Heart right ventricle (tissue), 16 donors: ENCODE measurements around the gene DUS2. TPM values are rescaled to one million over a fixed set of nuclear protein-coding genes. Genes with fewer than 3 reads are reported as not detected.

Source experiments
- ATAC-seq, 8 donors: fragments of 200-7000 bp; cut with Tn5 transposase; one replicate each; pipeline ENCODE4 v1.9.1; 2020; ENCODE audit warnings: mild to moderate bottlenecking in 8 of 8, moderate library complexity in 8 of 8, moderate number of reproducible peaks in 1 of 8
- DNase-seq, 2 donors: peaks; one replicate each; pipeline ENCODE4 v3.0.0-alpha.2; 2020
- H3K27ac ChIP-seq, 10 donors: fragments of 200-600 bp; sonication (generic) in 2 of 10; one replicate each; pipeline versions ENCODE4 v1.5.0 to v1.8.0; 2020 to 2022; ENCODE audit warnings: mild to moderate bottlenecking in 3 of 10
- H3K27me3 ChIP-seq, 7 donors: fragments of 200-600 bp; one replicate each; pipeline ENCODE4 v1.8.0; 2021 to 2022; ENCODE audit warnings: mild to moderate bottlenecking in 2 of 7
- H3K36me3 ChIP-seq, 9 donors: fragments of 200-600 bp; sonication (generic) in 1 of 9; one replicate each; pipeline versions ENCODE4 v1.5.0 to v1.8.0; 2020 to 2022; ENCODE audit warnings: mild to moderate bottlenecking in 2 of 9
- H3K4me1 ChIP-seq, 9 donors: fragments of 200-600 bp; sonication (generic) in 1 of 9; one replicate each; pipeline versions ENCODE4 v1.5.0 to v1.8.0; 2020 to 2022; ENCODE audit warnings: mild to moderate bottlenecking in 4 of 9
- H3K4me3 ChIP-seq, 10 donors: fragments of 200-600 bp; sonication (generic) in 2 of 10; one replicate each; pipeline versions ENCODE4 v1.5.0 to v1.8.0; 2020 to 2022; ENCODE audit warnings: mild to moderate bottlenecking in 7 of 10, moderate library complexity in 2 of 10
- H3K9me3 ChIP-seq, 11 donors: fragments of 200-600 bp in 10 of 11; sonication (generic) in 2 of 11; one replicate each; pipeline versions ENCODE4 v1.5.0 to v1.8.0; 2013 to 2022; ENCODE audit warnings: mild to moderate bottlenecking in 2 of 11, control low read depth in 1 of 11, moderate library complexity in 1 of 11
- CTCF ChIP-seq, 9 donors: fragments of 200-600 bp; sonication (generic) in 2 of 9; IDR thresholded peaks; one replicate each; pipeline versions ENCODE4 v1.5.0 to v1.8.0; 2021 to 2022; ENCODE audit warnings: antibody characterized with exemption in 9 of 9, mild to moderate bottlenecking in 5 of 9, moderate library complexity in 1 of 9
- WGBS, 2 donors: extraction: QIAGEN DNeasy Blood & Tissue Kit; methylation state at CpG; one replicate each; pipeline ENCODE4 v1.1.7; 2013; ENCODE audit warnings: inconsistent platforms in 1 of 2; 5-methylcytosine and 5-hydroxymethylcytosine counted together
- intact Hi-C, 10 donors: fragments of 100-400 bp; cut with DNase I; formaldehyde crosslinking; loops; one replicate each; pipeline versions ENCODE4 v1.11.1 to v1.14.2; 2022
- polyA plus RNA-seq, 2 donors: library from polyadenylated mRNA; stranded (reverse); fragments of 200-250 nt; gene quantifications; one replicate each; pipeline ENCODE4 v1.2.3, GENCODE V29; 2013
- total RNA-seq, 10 donors: library from RNA; stranded (reverse); fragmentation: NEBNext Ultra II Directional in 3 of 10; extraction: Animal tissue kit (Norgen Biotek cat#: 25700) in 3 of 10; gene quantifications; one replicate each; pipeline versions ENCODE4 v1.2.1 to v1.2.4, GENCODE V29; 2021 to 2023
- donor health status: Arrhythmogenic right ventricular cardiomyopathy.
- donor health status: ischemic (EF 13 %, LVEDD 7.1; RV severe dilation, severe dysfunction).
- donor health status: healthy with polysubstance abuse.
- donor health status: DM: no; HTN: yes; CAD: no.
- donor health status: DM: no; HTN: no; CAD: no.
- donor health status: ischemic (EF 25% LVEDD 6.9; RV normal size, moderate dysfunction).
- donor health status: ischemic (EF 25% LVEDD 5.7; RV mildly dilated, moderate dysfunction).
- donor health status: healthy.
- donor health status: DM: yes; HTN: yes; CAD: no.
- donor health status: Ischemic cardiomyopathy.
- donor health status: ischemic (EF 35%, LVEDD 5.7; RV mildly dilated, moderate dysfunction).
- donor health status: nonischemic (EF 11% LVEDD 7.7; RV severe dilation, severe dysfunction).
- donor health status: DM: yes; HTN: yes; CAD: no.
- donor health status: PGD.
- donor health status: ischemic (EF 29% LVEDD 5.4; RV normal size, mild dysfunction).
- donor health status: nonischemic (EF 23%, LVEDD 6.1; RV moderate dilation, normal function).

DUS2 gene
- total and polyA plus RNA-seq, 12 donors: 4.2 to 13.1 (median 7.2) TPM

DNA sequence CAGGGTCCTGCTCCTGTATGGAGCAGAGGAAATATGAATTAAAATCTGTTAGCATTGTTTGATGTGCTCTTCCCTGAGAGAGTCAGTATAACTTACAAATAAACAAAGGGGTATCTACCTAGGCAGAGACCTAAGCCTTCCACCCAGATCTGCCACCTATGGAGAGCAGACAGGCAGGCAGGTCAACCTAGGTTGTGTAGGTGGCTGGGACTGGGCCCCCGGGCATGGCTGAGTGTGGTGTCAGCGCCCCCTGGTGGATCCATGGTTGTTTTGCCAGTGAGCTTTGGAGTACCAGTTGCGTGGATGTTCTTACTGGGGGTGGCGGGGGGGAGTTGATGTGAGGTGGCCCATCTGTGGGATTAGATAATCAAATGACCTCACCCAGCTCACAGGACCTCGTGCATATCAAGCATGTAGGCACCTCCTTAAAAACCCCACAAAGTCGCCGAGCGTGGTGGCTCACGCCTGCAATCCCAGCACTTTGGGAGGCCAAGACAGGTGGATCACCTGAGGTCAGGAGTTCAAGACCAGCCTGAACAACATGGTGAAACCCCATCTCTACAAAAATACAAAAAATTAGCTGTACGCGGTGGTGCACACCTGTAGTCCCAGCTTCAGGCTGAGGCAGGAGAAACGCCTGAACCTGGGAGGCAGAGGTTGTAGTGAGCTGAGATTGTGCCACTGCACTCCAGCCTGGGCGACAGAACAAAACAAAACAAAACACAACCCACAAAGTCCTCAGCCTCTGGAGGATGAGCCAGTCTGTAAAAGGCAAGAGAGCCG lies 17.6 kb downstream of the DUS2 start:
- peak; percentile 73 to 88 (median 83) for TF ChIP-seq CTCF (IDR thresholded peaks at IDR 0.05)
- intact Hi-C loops: loop anchor here in 7 of 10 donors (1.0 to 10.0 kb wide), 14 partner anchors 47 to 518 kb away; partner anchors contain the start of genes NRN1L (in 5 of the 7), PSMB10 (in 3 of the 7) and CTRL (in 1 of the 7)
- H3K4me3 ChIP-seq: no peak overlapping the region
- no peaks in the 10 kb centered on the region for H3K9me3 ChIP-seq
- DNase-seq: peak; percentile 83 to 84
- peaks cover 0 to 45% (median 0%) of the 10 kb centered on the region in 9 donors for H3K36me3 ChIP-seq
- H3K27ac ChIP-seq: peak overlapping the region in 1 of 10 donors; percentile 69
- peak; percentile 89 to 96 (median 94) for ATAC-seq
- H3K27me3 ChIP-seq: no peaks in the 10 kb centered on the region
- WGBS, 2 donors: 67 to 68% methylated on average over 14 of the region's 14 CpGs
- peaks cover 0 to 45% (median 0%) of the 10 kb centered on the region in 9 donors for H3K4me1 ChIP-seq

- ATAC-seq (peak in 1 of 8 donors; percentile 40), DNase-seq (no peak)
- Histone ChIP-seq H3K27me3 (no peaks in the 10 kb centered on the region), H3K36me3 (peaks cover 0 to 49% (median 0%) of the 10 kb centered on the region in 9 donors), H3K4me1 (peaks cover 0 to 40% (median 0%) of the 10 kb centered on the region in 9 donors), H3K9me3 (no peaks in the 10 kb centered on the region), H3K27ac (peak overlapping the region in 1 of 10 donors; percentile 69), H3K4me3 (no peak overlapping the region)
- intact Hi-C loops: loop anchor here in 7 of 10 donors (2.0 to 10.0 kb wide), 13 partner anchors 49 to 519 kb away; partner anchors contain the start of genes NRN1L (in 6 of the 7), PSMB10 (in 3 of the 7) and CTRL (in 1 of the 7)
- WGBS, 2 donors: 95 to 96% methylated on average over 2 of the region's 2 CpGs
- TF ChIP-seq CTCF (IDR thresholded peaks at IDR 0.05): no peak
These were observed 18.7 kb downstream of the DUS2 start for GRCh38 chr16:68041783-68042182.

DNA sequence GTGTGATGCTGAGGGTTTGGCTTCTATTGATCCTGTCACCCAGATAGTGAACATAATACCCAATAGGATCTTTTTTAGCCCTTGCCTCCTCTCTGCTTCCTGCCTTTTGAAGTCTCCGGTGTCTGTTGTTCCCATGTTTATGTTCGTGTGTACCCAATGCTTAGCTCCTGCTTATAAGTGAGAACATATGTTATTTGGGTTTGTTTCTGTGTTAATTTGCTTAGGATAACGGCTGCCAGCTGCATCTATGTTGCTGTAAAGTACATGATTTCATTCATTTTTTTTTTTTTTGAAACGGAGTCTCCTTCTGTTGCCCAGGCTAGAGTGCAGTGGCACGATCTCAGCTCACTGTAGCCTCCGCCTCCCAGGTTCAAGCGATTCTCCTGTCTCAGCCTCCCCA lies 23.0 kb downstream of the DUS2 start:
- Histone ChIP-seq H3K4me3 (no peak overlapping the region), H3K4me1 (peaks cover 0 to 19% (median 0%) of the 10 kb centered on the region in 9 donors), H3K36me3 (peaks cover 0 to 57% (median 0%) of the 10 kb centered on the region in 9 donors), H3K27me3 (no peaks in the 10 kb centered on the region), H3K9me3 (no peaks in the 10 kb centered on the region), H3K27ac (no peak overlapping the region)
- DNase-seq (no peak), ATAC-seq (no peak)
- TF ChIP-seq CTCF (IDR thresholded peaks at IDR 0.05): no peak
- intact Hi-C loops: loop anchor here in 2 of 10 donors (10.0 kb wide), 2 partner anchors 111 to 371 kb away; partner anchors contain the start of genes CTRL (in 1 of the 2) and PSMB10 (in 1 of the 2)
- 93% methylated on average over 7 of the region's 7 CpGs for WGBS, 2 donors

GRCh38 chr16:68047987-68048386 lies 24.9 kb downstream of the DUS2 start:
- Histone ChIP-seq H3K4me3 (no peak overlapping the region), H3K27ac (peak overlapping the region in 6 of 10 donors; percentile 16 to 52 (median 44)), H3K27me3 (no peaks in the 10 kb centered on the region), H3K36me3 (peaks cover 0 to 74% (median 0%) of the 10 kb centered on the region in 9 donors), H3K9me3 (no peaks in the 10 kb centered on the region), H3K4me1 (peaks cover 0 to 19% (median 0%) of the 10 kb centered on the region in 9 donors)
- DNase-seq: no peak
- WGBS, 2 donors: 71 to 80% methylated on average over 2 of the region's 2 CpGs
- intact Hi-C loops: loop anchor here in 2 of 10 donors (10.0 kb wide), 2 partner anchors 113 to 373 kb away; partner anchors contain the start of genes CTRL (in 1 of the 2) and PSMB10 (in 1 of the 2)
- no peak for TF ChIP-seq CTCF (IDR thresholded peaks at IDR 0.05)
- ATAC-seq: peak in 5 of 8 donors; percentile 16 to 68 (median 44)
